Subcutaneous adipose tissue (tissue), 4 donors: ENCODE results near the gene TLL2. TPM values are rescaled to one million over a fixed set of nuclear protein-coding genes. Genes with fewer than 3 reads are reported as not detected.

Source experiments
- total RNA-seq, 4 donors: library from RNA; depleted of rRNA; stranded (reverse); fragments of >200 nt; gene quantifications; one replicate each; pipeline ENCODE4 v1.1.0, GENCODE V29; 2016
- TF ChIP-seq, protein P1 (sequence below): fragments of 450-650 bp; IDR thresholded peaks from one replicate; pipeline ENCODE4 v1.5.1; 2016; ENCODE audit warnings: low read depth, mild to moderate bottlenecking, control low read depth, antibody characterized with exemption, moderate library complexity

Gene TLL2
- total RNA-seq, 4 donors from 2014 or later: not detected

DNA sequence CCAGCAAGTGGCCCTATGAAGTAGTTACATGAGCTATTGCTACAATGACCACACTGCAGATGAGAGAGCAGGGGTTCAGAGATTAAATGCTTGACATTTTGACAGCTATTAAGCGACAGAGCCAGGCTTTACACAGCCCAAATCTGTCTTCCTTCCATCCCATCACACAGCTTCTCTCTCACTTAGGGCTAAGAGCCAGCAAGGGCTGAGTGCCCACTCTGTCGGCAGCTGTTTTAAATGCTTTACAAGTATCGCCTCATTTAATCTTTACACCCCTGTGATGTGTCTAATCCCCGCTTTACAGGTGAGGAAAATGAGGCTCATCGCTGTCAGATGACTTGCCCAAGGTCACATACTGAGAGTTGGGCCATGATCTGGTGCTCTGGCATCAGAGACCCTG is 139.7 kb downstream of the TLL2 start:
- TF ChIP-seq, protein P1, sequence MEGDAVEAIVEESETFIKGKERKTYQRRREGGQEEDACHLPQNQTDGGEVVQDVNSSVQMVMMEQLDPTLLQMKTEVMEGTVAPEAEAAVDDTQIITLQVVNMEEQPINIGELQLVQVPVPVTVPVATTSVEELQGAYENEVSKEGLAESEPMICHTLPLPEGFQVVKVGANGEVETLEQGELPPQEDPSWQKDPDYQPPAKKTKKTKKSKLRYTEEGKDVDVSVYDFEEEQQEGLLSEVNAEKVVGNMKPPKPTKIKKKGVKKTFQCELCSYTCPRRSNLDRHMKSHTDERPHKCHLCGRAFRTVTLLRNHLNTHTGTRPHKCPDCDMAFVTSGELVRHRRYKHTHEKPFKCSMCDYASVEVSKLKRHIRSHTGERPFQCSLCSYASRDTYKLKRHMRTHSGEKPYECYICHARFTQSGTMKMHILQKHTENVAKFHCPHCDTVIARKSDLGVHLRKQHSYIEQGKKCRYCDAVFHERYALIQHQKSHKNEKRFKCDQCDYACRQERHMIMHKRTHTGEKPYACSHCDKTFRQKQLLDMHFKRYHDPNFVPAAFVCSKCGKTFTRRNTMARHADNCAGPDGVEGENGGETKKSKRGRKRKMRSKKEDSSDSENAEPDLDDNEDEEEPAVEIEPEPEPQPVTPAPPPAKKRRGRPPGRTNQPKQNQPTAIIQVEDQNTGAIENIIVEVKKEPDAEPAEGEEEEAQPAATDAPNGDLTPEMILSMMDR: no peak

DNA sequence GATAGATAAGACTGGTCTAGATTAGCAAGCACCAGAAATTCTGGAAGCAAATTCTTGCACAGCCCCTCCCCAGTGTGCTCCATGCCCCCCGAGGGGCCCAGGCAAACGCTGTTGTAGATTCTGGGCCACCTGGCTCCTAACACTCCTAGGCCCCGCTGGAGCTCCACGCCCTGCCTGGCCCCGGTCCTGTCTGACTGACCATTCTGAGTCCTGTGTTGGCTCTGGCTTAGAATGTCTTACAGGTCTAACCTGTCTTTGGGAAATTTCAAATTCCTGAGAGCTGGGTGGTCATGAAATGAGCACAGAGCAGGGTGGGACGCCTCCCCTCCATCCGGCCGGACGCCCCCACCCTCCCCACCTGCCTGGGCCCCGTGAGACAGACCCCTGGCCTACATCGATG is 142.4 kb downstream of the TLL2 start:
- TF ChIP-seq, protein P1: no peak

DNA sequence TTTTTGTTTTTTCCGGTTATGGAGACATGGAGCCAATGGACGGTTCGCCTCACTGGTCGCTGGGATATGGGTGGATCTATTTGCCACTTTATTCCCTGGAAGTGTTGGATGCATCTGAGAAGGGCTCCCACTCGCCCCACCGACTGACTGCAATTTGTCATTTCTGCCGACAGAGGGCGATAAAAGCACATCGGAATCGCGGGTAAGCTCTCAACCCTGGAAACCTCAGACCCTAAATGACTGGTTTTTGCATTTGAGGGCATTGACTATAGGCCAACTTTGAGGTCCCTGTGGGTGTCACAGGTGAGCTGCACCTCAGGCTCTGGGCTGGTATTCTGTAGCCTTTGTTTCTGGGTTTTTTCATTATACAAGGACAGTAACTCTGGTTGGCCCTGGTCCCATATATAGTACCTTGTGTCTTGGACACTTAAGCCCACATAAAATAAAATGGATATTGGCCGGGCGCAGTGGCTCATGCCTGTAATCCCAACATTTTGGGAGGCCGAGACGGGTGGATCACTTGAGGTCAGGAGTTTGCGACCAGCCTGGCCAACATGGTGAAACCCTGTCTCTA is 143.1 kb downstream of the TLL2 start:
- TF ChIP-seq, protein P1: no peak

DNA sequence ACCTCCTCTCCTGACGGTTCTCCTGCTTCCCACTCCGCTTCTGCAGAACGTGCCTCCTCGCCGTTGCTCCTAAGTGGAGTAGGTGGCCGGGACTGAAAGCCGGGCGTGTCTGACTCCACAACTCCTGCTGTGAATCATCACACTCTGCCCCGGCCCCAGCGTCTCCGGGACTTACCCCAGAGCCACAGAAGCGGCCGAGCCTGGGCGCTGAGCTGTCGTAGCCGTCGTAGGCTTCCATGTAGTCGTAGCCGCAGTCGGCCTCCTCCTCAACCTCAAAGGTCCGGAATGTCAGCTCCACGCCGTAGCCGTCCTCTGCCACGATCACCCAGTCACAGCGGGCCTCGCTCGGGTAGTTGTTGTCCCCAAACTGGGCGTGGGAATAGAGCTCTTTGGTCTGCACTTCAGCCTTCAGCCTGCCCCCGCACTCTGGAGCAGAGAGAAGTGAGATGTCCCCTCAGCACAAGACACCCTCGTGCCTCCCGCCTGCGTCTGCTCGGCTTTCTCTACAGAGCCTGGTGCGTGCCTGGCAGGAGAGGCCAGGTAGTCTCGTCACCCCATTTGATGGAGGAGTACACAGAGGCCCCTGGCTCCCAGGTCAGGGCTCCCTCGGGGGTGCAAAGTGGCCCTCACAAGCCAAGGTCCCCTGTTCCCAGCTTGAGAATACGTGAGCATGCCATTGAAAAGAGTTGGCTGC is 143.7 kb downstream of the TLL2 start:
- TF ChIP-seq, protein P1: no peak

DNA sequence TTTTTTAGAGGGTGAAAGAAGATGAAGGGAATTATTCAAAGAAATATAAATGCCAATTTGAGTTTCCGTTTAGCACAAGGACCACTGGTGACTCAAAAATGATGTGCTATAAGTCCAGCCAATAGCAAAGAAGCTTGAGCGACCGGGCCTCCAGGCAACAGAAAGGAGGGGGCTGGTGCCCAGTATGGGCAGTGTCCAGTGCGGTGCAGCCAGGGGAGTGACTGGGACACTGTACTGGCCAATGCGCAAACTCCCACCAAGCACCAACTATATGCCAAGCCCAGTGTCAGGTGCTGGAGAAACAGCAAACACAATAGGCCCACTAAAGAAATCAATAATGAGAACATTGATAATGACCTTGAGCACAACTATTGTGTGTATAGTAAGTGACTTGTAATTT is 144.8 kb downstream of the TLL2 start:
- TF ChIP-seq, protein P1: no peak

DNA sequence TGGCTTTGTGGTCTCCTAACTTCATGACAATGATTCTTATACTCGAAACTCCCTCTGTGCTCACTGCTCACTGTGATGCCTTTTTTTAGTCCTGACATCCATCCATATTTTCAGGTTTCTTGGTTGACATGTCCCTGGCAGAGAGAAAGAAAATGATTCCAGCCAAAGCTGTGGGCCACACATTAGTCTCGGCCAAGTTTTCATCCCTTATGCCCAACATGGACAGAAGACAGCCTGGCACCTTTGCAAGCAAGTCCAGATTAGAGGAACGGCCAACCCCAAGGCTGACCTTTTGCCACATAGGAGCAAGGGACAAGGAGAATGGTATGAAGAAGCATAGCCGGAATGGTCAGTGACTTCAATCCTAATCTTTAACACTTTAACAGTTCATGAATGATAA is 146.3 kb downstream of the TLL2 start:
- TF ChIP-seq, protein P1: no peak

GRCh38 chr10:96366508-96366907 is 147.2 kb downstream of the TLL2 start:
- TF ChIP-seq, protein P1: no peak
